SU-DHL-6 (cell line): ENCODE data around the gene FAM124A.

ENCODE experiments used
- H2AFZ ChIP-seq: fragments of 200-600 bp; sonication (generic); 2 replicates; pipeline ENCODE4 v1.6.1; 2014; ENCODE audit warnings: low read depth, mild to moderate bottlenecking, moderate library complexity, mixed read lengths, antibody characterized with exemption, low read length; ENCODE audit not compliant: severe bottlenecking
- H3F3A ChIP-seq: fragments of 200-600 bp; shearing (Covaris generic); 2 replicates; pipeline ENCODE4 v1.6.0; 2016; ENCODE audit warnings: antibody characterized with exemption, mild to moderate bottlenecking; ENCODE audit not compliant: insufficient read depth
- H3K27ac ChIP-seq: fragments of 200-600 bp; sonication (generic); 2 replicates; pipeline ENCODE4 v1.5.1; 2016; ENCODE audit warnings: low read depth, mild to moderate bottlenecking, low read length, moderate library complexity, mixed read lengths
- H3K27me3 ChIP-seq: fragments of 200-600 bp; sonication (generic), shearing (Covaris generic); 2 replicates; pipeline ENCODE4 v1.6.0; 2014; ENCODE audit warnings: mild to moderate bottlenecking, low read length
- H3K36me3 ChIP-seq: fragments of 200-600 bp; sonication (generic); 2 replicates; pipeline ENCODE4 v1.6.1; 2014; ENCODE audit warnings: mild to moderate bottlenecking, low read length, mixed read lengths
- H3K4me2 ChIP-seq: fragments of 300-600, 200-600 bp; shearing (Covaris generic), sonication (generic); 2 replicates; pipeline ENCODE4 v1.6.0; 2014; ENCODE audit warnings: low read length, low read depth, mild to moderate bottlenecking; ENCODE audit not compliant: poor library complexity, severe bottlenecking
- H3K4me3 ChIP-seq: fragments of 200-600 bp; sonication (generic); 2 replicates; pipeline ENCODE4 v1.5.1; 2014; ENCODE audit warnings: antibody characterized with exemption, low read length, mild to moderate bottlenecking, mixed read lengths; ENCODE audit not compliant: insufficient read depth, poor library complexity, severe bottlenecking
- H3K79me2 ChIP-seq: fragments of 200-600 bp; sonication (generic); 2 replicates; pipeline ENCODE4 v1.6.1; 2014; ENCODE audit warnings: mild to moderate bottlenecking, low read length, moderate library complexity; ENCODE audit not compliant: insufficient read depth
- H3K9ac ChIP-seq: fragments of 200-600 bp; sonication (generic); 2 replicates; pipeline ENCODE4 v1.7.0; 2014; ENCODE audit warnings: mild to moderate bottlenecking, low read length
- H3K9me2 ChIP-seq: fragments of 200-600 bp; sonication (generic); replicated peaks from 2 replicates; pipeline ENCODE4 v1.6.1; 2014; ENCODE audit warnings: low read length; ENCODE audit not compliant: insufficient read depth
- H3K9me3 ChIP-seq: fragments of 200-600 bp; sonication (generic); 2 replicates; pipeline ENCODE4 v1.6.1; 2014; ENCODE audit warnings: low read length, mixed read lengths; ENCODE audit not compliant: insufficient read depth
- H4K20me1 ChIP-seq: fragments of 200-600 bp; sonication (generic); 2 replicates; pipeline ENCODE4 v1.6.1; 2014; ENCODE audit warnings: low read depth, mild to moderate bottlenecking, antibody characterized with exemption, low read length, moderate library complexity, mixed read lengths
- CTCF ChIP-seq: fragments of 200-600 bp; sonication (generic); IDR thresholded peaks from one replicate; pipeline ENCODE4 v1.5.1; 2017; ENCODE audit warnings: antibody characterized with exemption, mild to moderate bottlenecking, low read length, moderate library complexity; ENCODE audit not compliant: insufficient read depth, poor library complexity, severe bottlenecking
- EZH2phosphoT487 ChIP-seq: fragments of 200-600 bp; sonication (generic), shearing (Covaris generic); conservative IDR thresholded peaks from 2 replicates; pipeline ENCODE4 v1.6.1; 2018; ENCODE audit warnings: mild to moderate bottlenecking, antibody characterized with exemption, low read length, moderate library complexity, mixed read lengths

FAM124A gene

DNA sequence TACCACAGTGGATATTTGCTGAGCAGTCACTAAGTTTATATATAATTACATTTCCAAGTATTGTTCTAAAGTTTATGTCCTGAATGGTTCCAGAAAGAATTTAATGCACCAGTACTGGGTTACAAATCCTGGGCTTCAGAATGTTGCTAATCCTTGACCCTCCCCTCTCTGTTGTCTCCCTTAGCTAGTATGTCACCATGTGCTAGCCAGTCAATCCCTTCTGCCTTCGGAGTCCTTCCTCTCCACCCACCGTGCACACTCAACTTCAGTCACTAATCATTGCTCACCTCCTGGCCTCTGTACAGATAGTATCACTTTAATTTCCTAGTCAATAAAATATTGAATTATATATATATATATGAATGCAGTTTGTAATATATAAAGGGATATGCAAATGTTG, 7.5 kb downstream of the FAM124A start:
- Histone ChIP-seq H3K9me2 (no peaks in the 10 kb centered on the region), H3F3A (no peaks in the 10 kb centered on the region), H4K20me1 (no peaks in the 10 kb centered on the region), H2AFZ (no peak overlapping the region), H3K9ac (no peak overlapping the region), H3K4me3 (no peak overlapping the region), H3K27ac (no peak overlapping the region), H3K79me2 (no peaks in the 10 kb centered on the region), H3K27me3 (no peaks in the 10 kb centered on the region), H3K4me2 (no peak overlapping the region), H3K9me3 (no peaks in the 10 kb centered on the region), H3K36me3 (no peaks in the 10 kb centered on the region)
- TF ChIP-seq CTCF = no peak
- no peak for TF ChIP-seq EZH2phosphoT487

DNA sequence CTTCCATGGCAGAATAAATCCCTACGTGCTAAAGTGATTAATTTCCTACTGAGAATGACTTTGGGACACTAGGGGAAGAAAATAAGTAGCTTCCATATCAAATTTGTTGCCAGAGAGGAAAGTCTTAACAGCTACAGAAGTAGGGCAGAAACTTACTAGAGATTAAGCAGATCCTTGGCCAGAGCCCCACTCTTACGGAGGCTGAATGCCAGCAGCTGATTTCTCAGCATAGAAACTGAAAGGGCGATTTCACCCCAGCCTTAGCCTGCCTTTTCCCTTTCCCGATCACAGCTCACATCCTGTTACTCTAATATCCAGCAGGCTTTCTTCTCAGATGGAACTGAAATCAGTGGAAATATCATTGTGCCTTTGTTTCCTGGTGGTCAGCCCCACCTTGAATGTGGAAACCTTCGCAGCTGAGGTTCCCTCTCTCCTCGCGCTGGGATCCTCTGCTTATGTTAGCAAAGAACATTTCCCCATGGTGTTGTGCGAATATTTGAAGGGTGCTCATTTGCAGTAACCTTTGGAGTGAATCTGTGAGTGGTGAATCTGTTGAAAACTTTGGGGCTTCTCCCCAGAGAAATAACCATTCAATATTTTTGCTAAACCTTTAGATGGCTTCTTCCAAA, 8.4 kb downstream of the FAM124A start:
- Histone ChIP-seq H3K36me3 (no peaks in the 10 kb centered on the region), H3K79me2 (no peaks in the 10 kb centered on the region), H3K27me3 (no peaks in the 10 kb centered on the region), H3K9me3 (no peaks in the 10 kb centered on the region), H3K4me3 (no peak overlapping the region), H3K9ac (no peak overlapping the region), H3K4me2 (no peak overlapping the region), H3K9me2 (no peaks in the 10 kb centered on the region), H3K27ac (no peak overlapping the region), H2AFZ (no peak overlapping the region), H4K20me1 (no peaks in the 10 kb centered on the region), H3F3A (no peaks in the 10 kb centered on the region)
- TF ChIP-seq EZH2phosphoT487 (no peak), CTCF (no peak)

DNA sequence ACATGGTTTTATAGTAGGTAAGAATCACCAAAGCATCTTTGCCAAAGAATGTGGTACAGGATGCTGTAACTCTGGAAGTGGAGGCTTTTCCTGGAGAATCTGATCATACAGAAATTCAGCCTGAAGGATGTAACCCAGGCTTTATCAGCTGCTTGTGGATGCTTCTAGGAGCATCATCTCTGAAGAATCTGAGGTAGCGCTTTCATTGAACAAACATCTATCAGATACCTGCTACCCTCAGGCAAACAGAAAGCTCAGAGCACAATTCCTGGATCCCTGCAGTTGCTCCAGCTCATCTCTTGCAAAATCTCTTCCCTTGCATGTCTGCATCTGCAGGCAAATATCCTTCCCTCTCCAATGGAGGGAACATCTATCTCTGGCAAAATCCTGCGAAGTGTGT, 9.3 kb downstream of the FAM124A start:
- no peak for TF ChIP-seq EZH2phosphoT487
- TF ChIP-seq CTCF = no peak
- Histone ChIP-seq H3K9ac (no peak overlapping the region), H3K4me3 (no peak overlapping the region), H3K27ac (no peak overlapping the region), H4K20me1 (no peaks in the 10 kb centered on the region), H3K9me3 (no peaks in the 10 kb centered on the region), H3K9me2 (no peaks in the 10 kb centered on the region), H3K4me2 (no peak overlapping the region), H2AFZ (no peak overlapping the region), H3K36me3 (no peaks in the 10 kb centered on the region), H3K27me3 (no peaks in the 10 kb centered on the region), H3F3A (no peaks in the 10 kb centered on the region), H3K79me2 (no peaks in the 10 kb centered on the region)

DNA sequence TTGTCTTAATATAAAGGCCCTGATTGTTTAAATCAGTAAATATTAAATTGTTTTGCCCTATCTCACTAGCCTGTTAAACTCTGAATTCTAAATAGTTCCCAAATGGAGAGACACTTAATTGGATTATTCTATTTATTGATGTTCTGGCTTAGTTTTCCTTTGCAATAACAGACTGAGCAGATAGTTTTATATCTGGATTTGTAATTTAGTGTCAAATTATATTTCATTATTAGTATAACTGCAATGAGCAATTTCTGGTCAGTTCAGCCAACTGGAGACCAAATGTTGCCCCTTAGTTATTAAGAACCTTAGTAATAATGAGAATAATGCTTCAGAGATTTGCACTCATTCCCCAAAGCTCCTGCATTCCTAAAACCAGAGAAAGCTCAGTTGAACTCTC, 10.1 kb downstream of the FAM124A start:
- Histone ChIP-seq H3K9me2 (no peaks in the 10 kb centered on the region), H3K4me2 (no peak overlapping the region), H3F3A (no peaks in the 10 kb centered on the region), H3K9ac (no peak overlapping the region), H4K20me1 (no peaks in the 10 kb centered on the region), H3K27me3 (no peaks in the 10 kb centered on the region), H3K4me3 (no peak overlapping the region), H3K36me3 (no peaks in the 10 kb centered on the region), H3K27ac (no peak overlapping the region), H3K9me3 (no peaks in the 10 kb centered on the region), H2AFZ (no peak overlapping the region), H3K79me2 (no peaks in the 10 kb centered on the region)
- no peak for TF ChIP-seq CTCF
- TF ChIP-seq EZH2phosphoT487 = no peak
